ENCODE results near the gene ATRIP. TPM values are rescaled to one million over a fixed set of nuclear protein-coding genes. Genes with fewer than 3 reads are reported as not detected.
A peak's percentile ranks its signal among the peaks of the same experiment; 100 is the strongest.

ATRIP gene
- polyA plus RNA-seq, 4 donors = 13.1 to 16.4 (median 13.5) TPM

DNA sequence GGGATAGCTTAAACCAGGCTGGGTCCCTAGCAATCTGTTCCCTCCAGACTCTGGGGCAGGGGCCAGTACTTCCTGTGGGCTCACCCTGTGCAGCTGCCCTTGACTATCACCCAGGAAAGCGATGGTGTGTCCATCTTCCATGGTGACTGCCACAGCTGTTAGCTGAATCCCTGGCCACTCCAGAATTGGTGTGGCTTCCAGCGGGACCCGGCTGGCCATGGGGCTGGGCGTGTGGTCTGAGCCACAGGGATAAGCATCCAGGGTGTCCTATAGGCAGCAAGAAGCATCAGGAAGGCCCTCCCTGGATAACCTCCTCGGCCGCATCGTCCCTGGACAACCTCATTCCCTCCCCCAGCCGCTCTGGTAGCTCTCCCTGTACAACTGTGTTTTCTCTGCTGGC lies 23.9 kb upstream of the ATRIP start:
- no peak for DNase-seq (ENCODE audit: low read depth in 4 of 4, low spot score in 3 of 4)

GRCh38 chr3:48423241-48423882 lies 23.2 kb upstream of the ATRIP start:
- no peak for DNase-seq (ENCODE audit: low read depth in 4 of 4, low spot score in 3 of 4)

- DNase-seq (ENCODE audit: low read depth in 4 of 4, low spot score in 3 of 4) = no peak
These were observed 22.4 kb upstream of the ATRIP start for GRCh38 chr3:48423883-48424695.

DNA sequence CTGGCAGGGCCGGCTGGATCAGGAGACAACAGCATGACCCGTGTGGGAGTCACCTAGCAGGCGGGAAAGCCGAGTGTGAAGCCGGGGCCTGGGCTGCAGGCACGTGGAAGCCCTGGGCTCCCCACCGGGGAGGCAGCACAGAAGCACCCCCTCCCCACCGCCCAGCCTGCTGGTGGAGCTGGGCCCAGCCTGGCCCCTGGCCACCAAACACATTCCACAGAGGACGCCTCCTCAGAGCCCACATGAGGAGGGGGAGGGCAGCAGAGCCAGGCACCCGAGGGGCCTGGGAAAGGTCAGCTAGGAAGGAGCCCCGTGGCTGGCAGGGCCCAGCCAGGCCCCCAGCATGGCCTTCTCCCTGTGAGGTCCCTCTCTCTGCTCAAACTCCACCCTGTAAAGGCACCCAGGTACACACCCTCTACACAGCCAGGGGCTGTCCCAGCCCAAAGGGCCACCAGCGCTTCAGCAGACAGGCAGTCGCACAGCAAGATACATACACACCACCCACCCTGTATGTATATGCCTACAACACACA lies 21.2 kb upstream of the ATRIP start:
- DNase-seq (ENCODE audit: low read depth in 4 of 4, low spot score in 3 of 4) = no peak

DNA sequence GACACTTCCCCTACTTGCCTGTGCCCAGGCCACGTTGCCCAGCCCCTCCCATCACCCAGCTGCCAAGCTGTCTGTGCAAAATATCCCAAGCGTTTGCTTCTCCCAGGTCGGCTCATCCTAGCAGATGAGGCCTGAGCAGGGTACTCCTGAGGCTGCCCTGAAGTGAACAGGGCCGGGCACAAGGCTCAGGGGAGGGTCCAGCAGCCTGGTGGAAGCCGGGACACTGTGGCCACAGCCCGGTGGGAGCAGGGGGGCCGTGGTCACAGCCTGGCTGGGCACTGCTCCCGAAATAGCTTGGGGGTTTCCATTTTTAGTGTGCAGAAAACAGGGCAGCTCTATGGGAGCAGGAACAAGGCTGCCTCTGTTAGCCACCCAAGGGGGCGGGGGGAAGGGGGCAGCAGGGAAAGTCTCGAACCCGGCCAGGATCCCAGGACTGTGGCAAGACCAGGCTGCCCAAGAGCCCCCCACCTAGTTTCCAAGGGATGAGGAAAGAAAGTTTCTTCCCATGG lies 20.1 kb upstream of the ATRIP start:
- DNase-seq (ENCODE audit: low read depth in 4 of 4, low spot score in 3 of 4) = no peak

- no peak for DNase-seq (ENCODE audit: low read depth in 4 of 4, low spot score in 3 of 4)
These were observed 19.4 kb upstream of the ATRIP start for GRCh38 chr3:48426944-48427629.

DNA sequence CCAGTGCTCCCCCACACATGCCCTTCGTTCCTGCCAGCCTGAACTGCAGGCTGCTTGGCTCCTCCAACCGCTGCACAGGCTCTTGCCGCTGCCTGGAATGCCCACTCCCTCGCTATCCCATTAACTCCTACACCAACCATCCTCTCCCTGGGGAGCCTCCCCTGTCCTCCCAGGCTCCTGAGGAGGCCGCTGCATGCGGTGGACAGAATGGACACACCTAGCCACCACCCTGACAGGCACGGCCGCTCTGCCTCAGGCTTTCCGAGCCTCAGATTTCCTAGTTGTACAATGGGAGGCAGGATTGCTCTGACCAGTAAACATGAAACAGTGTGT lies 18.9 kb upstream of the ATRIP start:
- no peak for DNase-seq (ENCODE audit: low read depth in 4 of 4, low spot score in 3 of 4)

DNA sequence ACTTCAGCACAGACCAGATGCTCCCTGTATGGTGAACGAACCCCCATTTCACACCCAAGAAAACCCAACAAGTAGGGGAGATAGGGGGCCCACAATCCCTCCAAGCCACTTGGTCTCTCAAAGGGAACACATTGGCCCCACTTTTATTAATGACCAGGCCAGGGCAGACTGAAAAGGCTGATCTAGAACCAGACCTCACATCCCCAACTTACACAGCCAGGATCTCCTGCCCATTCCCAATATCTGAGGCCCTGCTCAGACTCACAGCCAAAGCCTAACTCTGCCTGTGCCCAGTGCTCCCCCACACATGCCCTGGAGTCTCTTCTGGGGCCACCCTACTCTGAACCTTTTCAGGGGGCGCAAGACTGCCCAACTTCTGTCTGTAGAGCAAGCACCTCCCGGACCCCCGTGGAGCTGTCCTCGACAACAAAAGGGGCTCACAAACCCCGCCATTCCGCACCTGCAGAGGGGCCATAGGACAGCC lies 18.4 kb upstream of the ATRIP start:
- no peak for DNase-seq (ENCODE audit: low read depth in 4 of 4, low spot score in 3 of 4)

DNA sequence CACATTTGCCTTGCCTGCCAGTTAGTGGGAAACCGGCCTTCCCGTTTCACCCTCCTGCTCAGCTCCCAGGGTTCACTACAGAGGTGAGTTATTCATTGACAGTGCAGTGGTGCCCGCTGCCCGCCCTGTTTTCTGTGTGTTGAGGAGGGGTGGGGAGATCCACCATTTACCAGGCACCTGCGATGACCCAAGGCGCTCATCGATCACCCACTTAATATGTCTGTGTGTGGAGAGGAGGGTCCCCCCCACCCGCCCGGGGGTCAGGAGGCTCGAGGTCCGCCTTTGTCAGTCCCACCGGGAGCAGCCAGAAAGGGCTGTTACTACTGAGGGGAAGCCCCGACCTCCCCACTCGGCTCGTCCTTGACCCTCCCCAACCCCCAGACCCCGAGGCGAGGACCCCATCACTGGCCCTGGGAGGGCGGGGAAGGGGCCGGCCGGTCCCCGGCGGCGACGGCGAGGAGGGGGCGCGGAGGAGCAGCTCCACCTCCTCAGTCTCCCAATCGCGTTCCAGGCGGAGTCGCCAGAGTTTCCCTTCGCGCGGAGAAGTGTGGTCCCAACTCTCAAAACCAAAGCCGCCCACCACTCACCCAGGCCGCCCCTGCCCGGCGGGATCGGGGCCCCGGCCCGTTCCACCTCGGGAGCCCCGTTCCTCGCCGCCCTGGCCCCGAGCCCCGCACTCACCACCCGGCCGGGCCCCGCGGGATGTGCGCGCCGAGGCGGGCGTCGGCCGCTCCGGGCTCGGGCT lies 17.8 kb upstream of the ATRIP start:
- peak in 1 of 4 donors; percentile 60 for DNase-seq (ENCODE audit: low read depth in 4 of 4, low spot score in 3 of 4)

DNA sequence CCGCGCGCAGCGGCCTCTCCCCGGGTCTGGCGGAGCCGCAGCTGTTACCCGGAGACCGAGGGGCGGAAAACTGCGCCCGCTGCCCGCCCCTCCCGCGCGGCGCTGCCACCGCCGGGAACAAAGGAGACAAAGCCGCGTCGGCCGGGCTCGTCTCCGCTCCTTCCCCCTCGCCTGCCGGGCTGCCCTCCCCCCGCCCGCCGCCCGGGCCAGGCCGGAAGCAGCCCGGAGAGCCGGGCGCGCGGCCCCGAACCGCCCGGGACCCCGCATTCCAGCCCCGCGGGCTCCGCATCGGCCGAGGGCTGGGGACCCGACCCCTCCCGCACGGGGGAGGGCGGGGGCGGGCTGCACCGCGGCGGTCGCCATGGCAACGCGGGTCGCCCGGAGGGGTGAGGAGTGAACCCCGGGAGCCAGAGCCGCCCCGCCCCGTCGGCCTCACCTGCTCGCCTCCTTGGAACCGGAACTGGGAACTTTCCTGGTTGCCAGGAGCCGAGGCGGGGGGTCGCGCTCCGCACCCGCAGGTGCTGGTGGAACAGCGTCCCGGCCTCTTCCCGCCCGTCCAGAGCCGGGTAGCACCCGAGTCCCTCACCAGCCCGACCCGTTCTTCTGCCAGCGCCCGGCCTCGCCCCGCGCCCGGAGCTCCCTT lies 17.1 kb upstream of the ATRIP start:
- no peak for DNase-seq (ENCODE audit: low read depth in 4 of 4, low spot score in 3 of 4)

GRCh38 chr3:48429960-48430707 lies 16.4 kb upstream of the ATRIP start, which contains the start of gene PLXNB1:
Gene PLXNB1 (minus strand): TSS chr3:48430086. CDS start chr3:48424611, 5,475 bp downstream.
- peak; percentile 74 to 88 (median 76) for DNase-seq (ENCODE audit: low read depth in 4 of 4, low spot score in 3 of 4)

GRCh38 chr3:48430708-48431101 lies 15.8 kb upstream of the ATRIP start:
- no peak for DNase-seq (ENCODE audit: low read depth in 4 of 4, low spot score in 3 of 4)

- no peak for DNase-seq (ENCODE audit: low read depth in 4 of 4, low spot score in 3 of 4)
These were observed 15.1 kb upstream of the ATRIP start for GRCh38 chr3:48431224-48432029.

DNA sequence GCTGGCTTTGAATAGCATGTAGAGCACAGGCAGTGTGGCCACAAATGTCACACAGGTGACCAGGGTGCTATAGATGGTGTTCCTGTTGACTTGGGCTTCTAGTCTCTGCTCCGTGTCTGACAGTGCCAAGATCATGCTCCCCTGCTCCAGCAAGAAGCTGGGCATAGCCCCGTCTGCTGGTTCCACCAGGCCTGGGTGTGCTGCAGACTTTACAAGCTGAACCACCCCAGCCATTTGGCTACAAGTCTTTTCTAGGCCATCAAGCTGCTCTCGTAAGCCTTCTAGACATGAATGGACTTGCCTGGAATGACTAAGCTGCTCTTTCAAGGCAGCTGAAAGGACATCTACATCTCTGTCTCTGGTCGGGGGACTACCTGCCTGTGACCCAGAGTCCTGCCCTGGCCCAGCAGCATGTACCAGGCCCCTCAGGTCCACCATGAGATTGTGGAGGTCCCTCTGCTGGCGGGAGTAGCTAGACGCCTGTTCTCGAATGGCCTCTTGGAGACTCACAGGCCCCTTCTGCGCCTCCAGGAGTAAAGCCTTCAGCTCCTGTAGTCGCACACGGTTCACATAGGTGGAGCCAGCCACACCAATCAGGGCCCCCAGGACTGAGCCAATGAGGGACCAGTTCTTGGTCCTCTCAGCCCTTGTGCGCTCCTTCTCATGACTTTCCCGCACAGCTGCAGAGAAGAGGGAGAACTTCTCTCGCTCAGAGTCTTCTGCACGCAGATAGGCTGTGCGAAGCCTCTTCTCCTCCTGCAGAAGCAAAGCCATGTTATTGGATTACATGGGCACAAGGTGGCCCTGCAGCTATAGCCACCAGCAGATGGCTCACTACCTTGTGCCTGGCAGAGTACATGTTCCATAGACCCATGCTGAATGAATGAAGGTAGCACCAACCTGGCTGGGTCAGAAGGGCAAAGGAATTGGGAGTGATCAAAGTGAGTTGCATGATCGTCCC lies 13.8 kb upstream of the ATRIP start:
- no peak for DNase-seq (ENCODE audit: low read depth in 4 of 4, low spot score in 3 of 4)

DNA sequence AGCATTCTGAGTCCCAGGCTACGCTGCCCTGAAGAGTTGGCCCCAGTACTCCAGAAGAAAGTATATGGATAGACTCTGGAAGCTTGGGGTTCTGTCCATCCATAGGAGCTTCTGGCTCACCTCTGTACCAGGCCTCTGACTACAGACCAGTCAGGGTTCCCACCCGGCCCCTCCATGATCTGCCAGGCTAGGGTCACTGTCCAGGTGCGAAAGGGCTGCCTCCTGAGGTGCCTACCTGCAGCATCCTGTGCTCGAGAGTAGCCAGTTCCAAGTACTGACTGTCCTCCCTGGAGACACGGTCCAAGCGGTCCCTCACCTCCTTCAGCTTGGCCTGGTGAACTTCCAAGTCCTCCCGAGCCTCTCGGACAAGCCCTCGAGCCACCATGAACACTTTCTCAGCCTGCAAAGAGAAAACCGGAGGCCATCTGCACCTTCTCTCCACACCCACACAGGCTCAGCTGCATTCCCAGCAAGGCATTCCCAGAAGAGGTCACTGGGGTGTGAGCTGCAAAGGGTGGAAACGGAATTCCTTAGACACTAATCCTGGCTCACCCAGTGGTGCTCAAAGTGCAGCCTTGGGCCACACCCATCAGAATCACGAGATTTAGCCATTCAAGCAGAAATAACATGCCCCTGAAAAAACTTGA lies 12.9 kb upstream of the ATRIP start:
- no peak for DNase-seq (ENCODE audit: low read depth in 4 of 4, low spot score in 3 of 4)

GRCh38 chr3:48434591-48435222 lies 11.8 kb upstream of the ATRIP start:
- DNase-seq (ENCODE audit: low read depth in 4 of 4, low spot score in 3 of 4) = no peak

All from left renal pelvis (tissue), 4 donors.